Tibial artery (tissue), 4 donors: Measurements from ENCODE around the gene LAMA1.

Source experiments
- DNase-seq, 2 donors: peaks; one replicate each; pipeline ENCODE4 v3.0.0-alpha.2; 2019
- H3K27ac ChIP-seq, 2 donors: fragments of 200-600 bp; sonication (generic) in 1 of 2; 1 replicate in 1 of 2; 2 replicates in 1 of 2; pipeline ENCODE4 v1.5.1; 2018 to 2019; ENCODE audit warnings: mild to moderate bottlenecking in 1 of 2
- H3K27me3 ChIP-seq, 2 donors: fragments of 200-600 bp; sonication (generic) in 1 of 2; one replicate each; pipeline versions ENCODE4 v1.5.1 to v1.6.0; 2016 to 2019
- H3K36me3 ChIP-seq, 3 donors: fragments of 200-600 bp; sonication (generic) in 2 of 3; one replicate each; pipeline ENCODE4 v1.5.1; 2016 to 2019; ENCODE audit warnings: mild to moderate bottlenecking in 2 of 3
- H3K4me1 ChIP-seq, 4 donors: fragments of 200-600 bp; sonication (generic) in 2 of 4; 1 replicate in 3 of 4; 2 replicates in 1 of 4; pipeline ENCODE4 v1.5.1; 2016 to 2019
- H3K4me3 ChIP-seq, 2 donors: fragments of 200-600 bp; sonication (generic) in 1 of 2; 1 replicate in 1 of 2; 2 replicates in 1 of 2; pipeline ENCODE4 v1.5.1; 2018 to 2019; ENCODE audit warnings: mild to moderate bottlenecking in 2 of 2
- H3K9me3 ChIP-seq, 3 donors: fragments of 200-600 bp; sonication (generic) in 1 of 3; one replicate each; pipeline ENCODE4 v1.5.1; 2016 to 2019
- CTCF ChIP-seq, 2 experiments: fragments of 200-600 bp in 1 of 2; fragments of 450-650 bp in 1 of 2; IDR thresholded peaks; one replicate each; pipeline ENCODE4 v1.5.1; 2017 to 2019; ENCODE audit warnings: antibody characterized with exemption in 2 of 2, mild to moderate bottlenecking in 1 of 2, moderate library complexity in 1 of 2
- intact Hi-C: fragments of 100-400 bp; cut with DNase I; formaldehyde crosslinking; loops from one replicate; pipeline ENCODE4 v1.15.0; 2023; ENCODE audit warnings: low total_unique reads

LAMA1 gene

GRCh38 chr18:7141287-7141686 is 23.7 kb upstream of the LAMA1 start:
- Histone ChIP-seq H3K4me3 (no peak overlapping the region), H3K36me3 (no peaks in the 10 kb centered on the region), H3K9me3 (no peaks in the 10 kb centered on the region), H3K27me3 (no peaks in the 10 kb centered on the region), H3K4me1 (no peaks in the 10 kb centered on the region), H3K27ac (no peak overlapping the region)
- intact Hi-C loops: no loop called here
- no peak for TF ChIP-seq CTCF (IDR thresholded peaks at IDR 0.05)
- DNase-seq: no peak

DNA sequence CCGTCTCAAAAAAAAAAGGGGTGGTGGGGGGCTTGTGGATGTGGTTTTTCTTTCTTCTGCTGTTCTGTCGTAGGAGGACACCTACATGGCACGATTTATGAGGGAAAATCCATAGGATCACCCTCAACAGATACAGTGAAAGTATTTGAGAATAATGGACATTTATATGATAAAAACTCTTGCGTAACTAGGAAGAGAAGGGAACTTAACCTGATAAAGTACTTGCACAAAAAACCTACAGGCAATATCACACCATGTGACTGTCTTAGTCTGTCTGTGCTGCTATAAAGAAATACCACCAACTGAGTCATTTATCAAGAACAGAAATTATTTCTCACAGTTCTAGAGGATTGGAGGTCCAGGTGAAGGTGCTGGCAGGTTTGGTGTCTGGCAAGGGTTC is 21.8 kb upstream of the LAMA1 start:
- Histone ChIP-seq H3K36me3 (no peaks in the 10 kb centered on the region), H3K27me3 (no peaks in the 10 kb centered on the region), H3K9me3 (no peaks in the 10 kb centered on the region), H3K4me3 (no peak overlapping the region), H3K4me1 (no peaks in the 10 kb centered on the region), H3K27ac (no peak overlapping the region)
- no peak for TF ChIP-seq CTCF (IDR thresholded peaks at IDR 0.05)
- DNase-seq: no peak
- intact Hi-C loops: no loop called here

DNA sequence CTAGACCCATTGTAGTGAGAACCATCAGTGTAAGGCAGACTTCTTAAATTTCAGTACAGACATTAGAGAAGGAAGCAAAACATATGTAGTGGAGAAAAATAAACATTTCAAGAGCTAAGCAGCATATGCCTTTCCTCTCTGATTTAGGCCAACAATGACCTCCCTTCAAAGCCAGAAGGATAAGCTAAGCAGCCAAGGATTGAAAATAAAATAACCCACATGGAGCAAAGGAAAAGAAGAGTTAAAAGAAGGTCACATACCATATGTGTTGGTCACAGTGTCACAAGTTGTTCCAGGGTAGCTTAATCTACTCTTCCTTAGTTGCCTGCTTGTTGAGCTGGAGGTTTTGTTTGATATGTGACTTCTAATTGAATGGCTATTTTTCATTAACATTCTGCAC is 15.6 kb upstream of the LAMA1 start:
- Histone ChIP-seq H3K9me3 (no peaks in the 10 kb centered on the region), H3K4me1 (no peaks in the 10 kb centered on the region), H3K4me3 (no peak overlapping the region), H3K27me3 (no peaks in the 10 kb centered on the region), H3K27ac (no peak overlapping the region), H3K36me3 (no peaks in the 10 kb centered on the region)
- TF ChIP-seq CTCF (IDR thresholded peaks at IDR 0.05): no peak
- DNase-seq: no peak
- intact Hi-C loops: no loop called here

GRCh38 chr18:7132356-7133150 is 15.0 kb upstream of the LAMA1 start:
- H3K9me3 ChIP-seq: no peaks in the 10 kb centered on the region
- no peaks in the 10 kb centered on the region for H3K36me3 ChIP-seq
- no peak overlapping the region for H3K27ac ChIP-seq
- H3K4me1 ChIP-seq: no peaks in the 10 kb centered on the region
- H3K27me3 ChIP-seq: peaks cover 0 to 2% of the 10 kb centered on the region in 2 donors
- intact Hi-C loops: no loop called here
- no peak overlapping the region for H3K4me3 ChIP-seq
- DNase-seq: no peak
- TF ChIP-seq CTCF (IDR thresholded peaks at IDR 0.05): no peak

- H3K4me1 ChIP-seq: peaks cover 0 to 7% (median 7%) of the 10 kb centered on the region in 4 donors
- no peaks in the 10 kb centered on the region for H3K36me3 ChIP-seq
- intact Hi-C loops: no loop called here
- H3K27me3 ChIP-seq: peaks cover 0 to 14% of the 10 kb centered on the region in 2 donors
- no peak for DNase-seq
- no peak overlapping the region for H3K4me3 ChIP-seq
- H3K9me3 ChIP-seq: no peaks in the 10 kb centered on the region
- no peak overlapping the region for H3K27ac ChIP-seq
- TF ChIP-seq CTCF (IDR thresholded peaks at IDR 0.05): no peak
Measured at GRCh38 chr18:7122376-7122775, 4.8 kb upstream of the LAMA1 start.
